Myocyte (in vitro differentiated cells): ENCODE measurements around the gene CCDC194. TPM values are rescaled to one million over a fixed set of nuclear protein-coding genes. Genes with fewer than 3 reads are reported as not detected.
"Not testable (repeated sequence)": the region's sequence is repeated elsewhere in the genome, so short reads cannot be mapped to it uniquely, and the experiment has no call there.

Experiments
- DNase-seq: peaks from one replicate; pipeline ENCODE4 v3.0.0-alpha.2; 2012; ENCODE audit warnings: low read depth
- total RNA-seq: library from RNA; depleted of rRNA; stranded (reverse); fragments of >200 nt; gene quantifications from 2 replicates; pipeline ENCODE4 v1.2.3, GENCODE V29; 2014

The CCDC194 gene
- total RNA-seq, 1 donor from 2014 or later, result not detected

DNA sequence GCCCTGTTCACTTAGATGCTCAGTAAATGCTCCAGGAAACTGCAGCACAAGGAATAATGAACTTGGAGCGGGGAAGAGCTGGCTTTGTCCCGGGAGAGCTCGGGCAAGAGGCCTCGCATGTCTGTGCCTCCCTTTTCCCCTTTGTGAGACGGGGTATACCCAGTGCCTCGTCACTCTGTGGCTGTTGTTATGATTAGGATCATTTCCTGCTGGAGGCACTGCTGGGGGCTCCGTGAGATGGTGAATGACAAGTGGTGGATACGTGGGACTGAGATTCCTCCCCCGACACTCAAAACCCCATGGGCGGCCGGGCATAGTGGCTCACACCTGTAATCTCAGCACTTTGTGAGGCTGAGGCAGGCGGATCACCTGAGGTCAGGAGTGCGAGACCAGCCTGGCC is 15.7 kb downstream of the CCDC194 start:
- DNase-seq, result no peak

DNA sequence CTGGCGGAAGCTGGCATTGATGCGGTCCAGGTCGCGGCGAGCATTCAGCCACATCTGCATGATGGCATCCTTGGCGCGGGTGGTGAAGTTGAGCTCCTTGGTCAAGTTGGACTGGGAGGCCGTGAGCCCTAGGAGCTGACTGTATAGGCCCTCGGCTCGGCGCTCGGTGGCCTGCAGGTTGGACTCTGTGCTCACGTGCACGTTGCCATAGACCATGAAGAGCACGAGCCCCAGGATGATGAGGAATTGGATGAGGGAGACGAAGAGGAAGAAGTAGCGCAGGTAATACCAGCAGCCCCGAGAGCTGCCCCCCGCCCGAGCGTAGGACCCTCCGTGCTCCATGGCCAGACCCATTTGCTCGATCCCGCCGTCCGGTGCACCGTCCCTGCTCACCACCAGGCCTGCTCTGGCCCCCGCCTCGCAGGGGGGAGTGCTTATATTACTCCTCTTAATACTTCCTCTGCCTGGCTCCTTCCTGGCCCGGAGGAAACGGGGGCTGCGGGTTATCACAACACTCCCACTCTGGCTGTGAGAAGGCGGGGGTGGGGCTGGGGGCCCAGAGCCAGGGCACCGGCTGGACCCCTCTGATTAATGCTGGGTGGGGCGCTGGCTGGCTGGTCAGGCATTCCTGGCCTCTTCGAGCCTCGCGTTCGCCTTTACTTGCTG is 16.9 kb downstream of the CCDC194 start, which contains the start of gene PLVAP:
TSS of gene PLVAP (minus strand) at position 408 of the 666 bp plus-strand sequence. CDS start at position 354, 54 bp downstream.
- DNase-seq, result no peak

DNA sequence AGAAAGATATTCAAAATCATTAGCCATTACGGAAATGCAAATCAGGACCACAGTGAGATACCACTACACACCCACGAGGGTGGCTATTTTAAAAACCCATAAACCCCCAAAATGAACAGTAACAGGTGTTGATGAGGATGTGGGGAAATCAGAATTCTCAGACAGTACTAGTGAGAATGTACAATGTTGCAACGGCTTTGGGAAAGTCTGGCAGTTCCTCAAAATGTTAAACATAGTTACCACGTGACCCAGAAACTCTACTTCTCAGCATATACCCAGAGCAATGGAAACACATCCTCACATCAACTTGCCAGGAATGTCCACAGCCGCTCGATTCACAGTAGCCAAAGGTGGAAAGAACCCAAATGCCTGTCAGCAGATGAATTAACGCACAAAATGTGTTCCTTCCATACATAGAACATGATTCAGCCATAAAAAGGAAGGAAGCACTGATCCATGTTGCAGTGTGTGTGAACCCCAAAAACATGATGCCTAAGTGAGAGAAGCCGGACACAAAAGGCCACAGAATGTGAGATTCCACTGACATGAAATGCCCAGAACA is 23.9 kb downstream of the CCDC194 start:
- DNase-seq, result peak; percentile 58

DNA sequence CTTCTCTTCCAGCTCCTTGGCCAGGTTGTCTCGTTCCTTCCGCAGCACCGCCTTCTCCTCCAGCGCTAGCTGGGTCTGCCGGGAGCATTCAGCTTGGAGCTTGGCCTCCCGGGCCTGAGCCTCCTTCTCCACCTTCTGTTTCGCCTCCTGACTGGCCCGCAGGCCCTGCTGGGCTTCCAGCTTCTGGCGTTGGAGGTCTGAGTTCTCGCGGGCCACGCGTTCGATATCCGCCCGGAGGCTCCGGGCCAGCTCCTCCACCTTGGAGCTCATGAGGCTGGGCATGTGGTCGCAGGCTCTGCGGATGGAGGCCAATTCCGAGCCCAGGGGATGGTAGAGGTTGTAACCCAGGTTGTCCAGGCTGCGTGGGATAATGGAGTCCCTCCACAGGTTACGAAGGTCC is 28.6 kb downstream of the CCDC194 start:
- DNase-seq, result no peak

DNA sequence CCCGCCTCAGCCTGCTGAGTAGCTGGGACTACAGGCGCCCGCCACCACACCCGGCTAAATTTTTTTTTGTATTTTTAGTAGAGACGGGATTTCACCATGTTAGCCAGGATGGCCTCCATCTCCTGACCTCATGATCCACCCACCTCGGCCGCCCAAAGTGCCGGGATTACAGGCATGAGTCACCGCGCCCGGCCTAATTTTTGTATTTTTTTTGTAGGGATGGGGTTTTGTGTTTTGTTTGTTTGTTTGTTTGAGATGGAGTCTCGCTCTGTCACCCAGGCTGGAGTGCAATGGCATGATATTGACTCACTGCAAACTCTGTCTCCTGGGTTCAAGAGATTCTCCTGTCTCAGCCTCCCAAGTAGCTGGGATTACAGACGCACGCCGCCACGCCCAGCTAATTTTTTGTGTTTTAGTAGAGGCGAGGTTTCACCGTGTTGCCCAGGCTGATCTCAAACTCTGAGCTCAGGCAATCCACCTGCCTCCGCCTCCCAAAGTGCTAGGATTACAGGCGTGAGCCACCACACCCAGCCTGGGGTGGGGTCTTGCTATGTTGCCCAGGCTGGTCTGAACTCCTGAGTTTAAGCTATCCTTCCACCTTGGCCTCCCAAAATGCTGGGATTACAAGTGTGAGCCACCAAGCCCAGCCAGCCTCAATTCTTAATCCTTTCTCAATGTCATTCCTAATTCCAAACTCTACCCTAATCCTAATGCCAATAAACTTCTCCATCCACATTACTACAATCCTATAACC is 30.0 kb downstream of the CCDC194 start:
- not testable (repeated sequence) for DNase-seq

DNA sequence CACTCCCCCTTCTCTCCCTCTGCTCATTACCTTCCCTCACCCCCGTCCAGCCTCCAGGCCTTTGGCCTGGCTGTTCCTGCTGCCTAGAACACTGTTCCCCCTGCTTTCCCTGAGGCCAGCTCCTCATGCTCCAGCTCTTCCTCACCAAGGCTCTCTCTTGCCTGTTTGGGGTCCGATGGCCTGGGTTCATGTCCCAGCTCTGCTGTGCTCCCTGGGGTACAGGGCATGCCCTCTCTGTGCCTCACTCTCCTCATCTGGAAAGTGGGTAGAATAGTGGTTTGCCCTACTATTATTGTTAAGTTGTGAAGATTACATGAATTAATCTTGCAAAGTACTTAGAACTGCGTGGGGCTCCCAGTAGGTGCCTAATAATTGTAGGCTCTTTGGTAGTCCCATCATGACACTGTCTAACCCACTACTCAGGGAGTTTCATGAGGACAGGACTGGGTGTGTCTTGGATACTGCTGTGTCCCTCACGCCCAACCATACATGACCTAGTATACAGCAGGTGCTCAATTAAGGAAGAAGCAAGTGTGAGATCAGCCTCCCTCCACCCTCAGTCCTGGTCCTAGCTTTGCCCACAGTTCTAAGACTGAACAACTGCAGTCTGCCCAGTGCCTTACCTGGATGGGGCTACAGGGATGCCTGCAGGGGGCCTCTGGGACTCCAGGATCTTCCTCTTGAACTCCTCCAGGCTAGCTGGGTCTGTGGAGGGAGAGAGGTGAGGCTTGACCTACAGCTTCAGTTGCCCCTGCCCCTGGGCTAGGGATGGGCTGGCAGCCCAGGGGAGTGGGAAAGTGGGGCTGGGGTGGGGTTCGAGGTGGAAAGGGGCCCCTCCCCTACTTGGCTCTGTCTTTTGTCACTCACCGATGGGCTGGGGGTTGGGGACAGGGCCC is 33.8 kb downstream of the CCDC194 start:
- no peak for DNase-seq

DNA sequence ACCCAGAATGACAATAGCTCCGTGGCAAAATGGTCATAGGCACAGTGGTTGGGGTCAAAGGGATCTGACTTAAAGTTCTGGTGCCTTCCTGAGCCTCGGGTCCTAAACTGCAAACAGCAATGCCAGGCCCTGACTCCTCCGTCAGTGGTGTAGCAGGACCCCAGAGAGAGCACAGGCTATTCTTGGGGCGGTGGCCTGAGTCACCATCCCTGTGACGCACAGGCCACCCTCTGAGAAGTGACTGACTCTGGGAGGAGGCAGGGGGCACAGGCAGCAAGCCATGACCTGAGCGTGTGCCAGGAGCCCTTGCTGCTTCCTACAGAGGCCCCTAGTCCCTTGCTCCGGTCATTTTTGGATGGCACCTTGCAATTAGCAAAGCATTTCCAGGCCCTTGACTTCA is 35.6 kb downstream of the CCDC194 start:
- peak; percentile 17 for DNase-seq

DNA sequence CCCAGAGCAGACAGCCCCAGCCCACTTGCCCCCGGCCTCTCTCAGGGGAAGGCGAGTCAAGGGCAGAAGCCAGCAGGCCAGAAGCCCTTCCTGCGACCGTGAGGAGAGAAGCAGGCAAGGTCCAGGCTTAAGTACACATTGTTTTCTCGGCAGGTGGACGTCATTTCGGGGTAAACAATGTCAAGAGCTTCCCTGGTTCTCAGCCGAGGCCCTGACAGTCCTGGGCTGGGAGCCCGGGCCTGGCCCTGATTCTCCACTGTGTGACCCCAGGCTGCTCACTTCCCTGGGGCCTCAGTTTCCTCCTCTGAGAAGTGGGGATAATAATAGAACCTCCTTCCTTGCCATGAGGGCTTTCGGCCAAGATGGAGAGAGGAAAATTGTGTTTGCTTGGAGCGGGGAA is 36.3 kb downstream of the CCDC194 start:
- no peak for DNase-seq

DNA sequence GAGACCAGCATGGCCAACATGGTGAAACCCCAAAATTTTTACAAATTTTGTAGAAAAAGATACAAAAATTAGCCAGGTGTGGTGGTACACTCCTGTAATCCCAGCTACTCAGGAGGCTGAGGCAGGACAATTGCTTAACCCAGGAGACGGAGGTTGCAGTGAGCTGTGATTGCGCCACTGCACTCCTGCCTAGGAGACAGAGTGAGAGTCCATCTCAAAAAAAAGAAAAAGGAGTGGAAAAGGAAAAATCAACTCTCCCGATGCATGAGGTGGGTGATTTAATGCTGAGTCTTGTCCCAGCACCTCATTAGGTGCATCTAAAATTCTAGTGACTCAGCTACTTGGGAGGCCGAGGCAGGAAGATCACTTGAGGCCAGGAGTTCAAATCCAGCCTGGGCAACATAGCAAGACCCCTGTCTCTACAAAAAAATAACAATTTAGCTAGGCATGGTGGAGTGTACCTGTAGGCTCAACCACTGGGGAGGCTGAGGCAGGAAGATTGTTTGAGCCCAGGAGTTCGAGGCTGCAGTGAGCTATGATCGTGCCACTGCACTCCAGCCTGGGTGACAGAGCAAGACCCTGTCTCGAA is 36.8 kb downstream of the CCDC194 start:
- no peak for DNase-seq

DNA sequence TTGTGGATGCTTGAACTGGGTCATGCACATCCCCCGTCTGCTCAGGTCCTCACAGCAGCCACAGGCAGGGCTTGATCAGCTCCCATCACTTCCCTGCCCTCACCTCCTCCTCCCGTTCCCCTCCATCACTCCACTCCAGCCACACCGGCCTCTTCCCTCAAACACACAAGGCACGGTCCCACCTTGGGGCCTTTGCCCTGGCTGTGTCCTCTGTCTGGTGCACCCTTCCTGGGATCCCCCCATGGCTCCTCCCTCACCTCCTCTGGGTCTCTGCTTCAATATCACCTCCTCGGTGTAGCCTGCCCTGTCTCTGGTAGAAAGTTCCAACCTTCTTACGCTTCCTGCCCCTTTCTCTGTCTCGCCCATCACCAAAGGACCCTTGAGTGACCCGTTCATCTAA is 40.6 kb downstream of the CCDC194 start:
- DNase-seq, result no peak

DNA sequence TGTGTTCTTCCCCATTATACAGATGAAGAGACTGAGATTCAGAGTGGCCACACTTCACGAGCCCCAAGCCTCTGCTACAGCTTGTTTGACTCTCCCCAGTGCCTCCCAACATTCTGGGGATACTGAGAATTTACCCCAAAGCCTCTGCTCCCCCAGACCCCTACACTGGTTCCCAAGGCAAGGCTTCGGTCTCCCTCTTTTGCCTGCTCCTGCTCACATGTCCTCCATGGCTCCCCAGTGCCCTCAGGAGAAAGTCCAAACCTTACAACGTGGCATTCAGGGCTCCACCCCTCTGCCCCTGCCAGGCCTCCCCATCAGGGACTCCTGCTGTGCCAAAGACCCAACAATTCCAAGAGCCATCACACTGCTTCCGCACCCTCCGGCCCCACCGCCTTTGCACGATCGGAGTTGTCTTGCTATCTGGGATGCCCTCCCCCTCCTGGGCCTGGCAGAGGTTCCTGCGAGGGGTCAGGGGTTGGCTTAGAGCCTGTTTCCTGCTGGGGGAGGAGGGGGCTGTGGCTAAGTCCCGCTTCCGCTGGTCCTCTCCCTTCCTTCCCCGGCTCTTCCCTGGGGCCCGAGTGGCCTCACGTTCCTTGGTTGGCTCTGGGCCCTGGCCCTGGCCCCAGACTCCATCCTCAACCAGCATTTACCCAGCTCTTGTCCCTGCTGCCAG is 41.3 kb downstream of the CCDC194 start:
- DNase-seq, result no peak

DNA sequence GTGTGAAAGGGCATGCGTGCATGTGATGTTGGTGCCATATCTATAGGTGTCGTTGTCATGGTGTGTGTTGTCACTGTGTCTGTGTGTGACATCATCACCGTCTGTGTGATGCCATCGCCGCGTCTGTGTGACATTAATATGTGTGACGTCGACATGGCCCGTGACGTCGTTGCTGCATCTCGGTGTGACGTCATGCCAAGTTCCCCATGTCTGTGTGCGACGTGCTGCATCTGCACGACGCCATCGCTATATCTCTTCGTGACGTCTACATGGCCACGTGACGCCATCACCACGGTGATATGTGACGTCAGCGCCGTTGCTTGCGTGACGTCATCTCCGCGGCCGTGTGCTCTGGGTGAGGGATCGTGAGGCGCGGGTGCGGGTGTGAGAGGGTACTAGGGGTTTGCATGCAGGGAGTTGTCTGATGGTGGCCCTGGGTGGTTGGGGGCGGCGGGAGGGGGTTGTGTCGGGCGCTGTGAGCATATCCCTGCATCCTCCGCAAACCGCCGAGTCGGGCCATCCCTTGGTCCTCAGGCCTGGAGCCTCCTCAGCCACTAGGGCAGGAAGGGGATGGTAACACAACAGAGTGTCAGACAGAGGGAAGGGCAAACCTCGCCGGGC is 42.1 kb downstream of the CCDC194 start:
- no peak for DNase-seq

DNA sequence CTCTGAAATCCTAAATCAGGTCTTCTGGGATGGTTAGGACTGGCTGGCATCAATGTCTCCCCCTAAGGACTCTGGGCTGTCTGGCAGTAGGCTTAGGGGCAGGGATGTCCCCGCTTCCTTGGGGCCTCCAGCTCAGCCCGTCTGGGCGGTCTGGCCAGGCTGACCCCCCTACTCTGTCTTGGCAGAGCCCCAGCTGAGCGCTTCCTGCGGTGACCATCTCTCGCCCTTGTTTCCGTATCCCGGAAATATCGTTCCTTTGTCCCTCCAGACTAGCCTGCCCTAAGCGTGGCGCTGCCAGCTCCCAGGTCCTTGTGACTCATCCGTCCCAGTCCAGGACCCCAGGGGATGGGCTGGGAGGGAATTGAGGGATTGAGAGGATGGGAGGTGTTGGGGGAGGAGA is 45.3 kb downstream of the CCDC194 start:
- peak; percentile 65 for DNase-seq

DNA sequence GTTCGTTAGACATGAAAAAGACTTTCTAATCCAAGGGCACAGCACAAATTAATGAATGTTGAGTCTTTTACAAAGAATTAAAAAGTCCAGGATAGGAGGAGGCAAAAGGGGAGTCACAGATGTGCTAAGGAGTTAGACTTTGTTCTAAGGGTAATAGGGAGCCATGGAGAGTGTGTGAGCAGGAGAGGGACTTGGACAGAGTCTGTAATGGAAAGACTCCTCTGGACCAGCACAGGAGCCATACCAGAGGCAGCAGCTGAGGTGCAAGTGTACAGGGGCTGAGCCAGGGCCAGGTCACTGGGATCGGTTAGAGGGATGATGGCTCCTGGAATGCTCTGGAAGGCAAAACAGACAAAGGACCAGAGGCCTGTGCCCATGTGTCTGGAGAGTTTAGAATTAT is 46.1 kb downstream of the CCDC194 start:
- no peak for DNase-seq

DNA sequence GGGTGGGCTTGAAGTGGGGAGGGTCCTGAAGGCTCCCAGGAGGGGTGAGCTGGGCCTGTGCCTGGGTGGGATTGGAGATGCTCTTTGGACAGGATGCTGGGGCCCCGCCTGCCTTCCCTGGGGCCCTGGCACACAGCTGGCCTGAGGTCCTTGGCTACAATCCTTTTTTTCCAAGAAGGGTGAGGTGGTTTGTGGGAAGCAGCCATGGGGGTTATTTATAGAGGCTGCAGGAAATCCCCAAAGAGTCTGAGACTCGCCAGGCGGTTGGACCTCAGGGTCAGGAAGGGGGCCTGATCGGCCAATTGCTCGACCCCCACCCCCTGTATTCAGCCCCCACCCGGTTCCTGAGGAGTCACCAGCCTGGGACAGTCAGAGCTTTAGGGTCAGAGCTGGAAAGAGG is 46.6 kb downstream of the CCDC194 start:
- DNase-seq, result peak; percentile 78

DNA sequence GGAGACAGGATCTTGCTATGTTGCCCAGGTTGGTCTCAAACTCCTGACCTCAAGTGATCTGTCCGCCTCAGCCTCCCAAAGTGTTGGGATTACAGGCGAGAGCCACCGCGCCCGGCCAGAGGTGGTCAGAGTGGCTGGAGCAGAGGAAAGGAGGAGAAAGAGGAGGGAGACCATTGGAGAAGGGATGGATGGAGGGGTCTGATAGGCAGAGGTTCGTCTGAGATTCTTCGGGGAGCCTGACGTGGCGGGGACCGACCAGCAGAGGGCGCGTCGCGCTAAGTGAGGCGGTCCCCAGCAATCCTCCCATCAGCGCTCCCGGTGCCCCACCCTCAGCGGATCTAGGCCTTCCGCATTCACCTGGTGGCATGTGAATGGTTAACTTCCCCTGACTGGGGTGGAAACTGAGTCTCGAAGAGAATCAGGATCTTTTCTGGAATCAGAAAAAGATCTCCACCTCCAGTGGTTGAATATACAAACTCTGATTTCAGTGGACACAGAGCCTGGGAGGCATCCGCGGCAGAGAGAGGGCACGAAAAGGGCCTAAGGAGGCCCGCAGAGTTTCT is 47.8 kb downstream of the CCDC194 start:
- peak; percentile 64 for DNase-seq

DNA sequence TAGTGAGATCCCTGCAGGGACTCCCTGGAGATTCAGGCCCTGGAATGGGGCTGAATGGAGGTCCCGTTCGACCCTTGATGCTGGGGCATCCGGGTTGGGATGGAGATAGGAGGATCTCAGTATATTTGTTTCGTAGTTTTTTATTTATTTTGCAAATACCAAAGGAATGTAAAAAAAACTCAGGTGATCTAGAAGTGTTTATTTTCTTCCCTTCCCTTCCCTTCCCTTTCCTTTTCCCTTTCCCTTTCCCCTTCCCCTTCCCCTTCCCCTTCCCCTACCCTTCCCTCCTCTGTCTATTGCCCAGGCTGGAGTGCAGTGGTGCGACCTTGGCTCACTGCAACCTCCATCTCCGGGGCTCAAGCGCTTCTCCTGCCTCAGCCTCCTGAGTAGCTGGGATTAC is 52.2 kb downstream of the CCDC194 start:
- DNase-seq, result no peak

DNA sequence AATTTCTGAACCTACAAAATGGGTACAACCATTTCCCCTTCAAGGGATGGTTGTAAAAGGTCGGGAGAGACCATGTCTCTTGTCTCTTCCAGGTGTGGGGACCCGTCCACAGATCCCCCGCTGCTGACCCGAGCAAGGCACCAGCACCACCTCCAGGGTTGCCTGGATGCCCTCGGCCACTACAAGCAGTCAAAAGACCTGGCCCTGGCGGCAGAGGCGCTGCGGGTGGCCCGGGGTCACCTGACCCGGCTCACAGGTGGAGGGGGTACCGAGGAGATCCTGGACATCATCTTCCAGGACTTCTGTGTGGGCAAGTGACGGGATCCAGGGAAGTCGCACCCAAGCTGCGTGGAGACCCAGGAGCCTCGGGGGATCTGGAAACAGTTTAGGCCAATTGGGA is 52.6 kb downstream of the CCDC194 start:
- DNase-seq, result no peak

DNA sequence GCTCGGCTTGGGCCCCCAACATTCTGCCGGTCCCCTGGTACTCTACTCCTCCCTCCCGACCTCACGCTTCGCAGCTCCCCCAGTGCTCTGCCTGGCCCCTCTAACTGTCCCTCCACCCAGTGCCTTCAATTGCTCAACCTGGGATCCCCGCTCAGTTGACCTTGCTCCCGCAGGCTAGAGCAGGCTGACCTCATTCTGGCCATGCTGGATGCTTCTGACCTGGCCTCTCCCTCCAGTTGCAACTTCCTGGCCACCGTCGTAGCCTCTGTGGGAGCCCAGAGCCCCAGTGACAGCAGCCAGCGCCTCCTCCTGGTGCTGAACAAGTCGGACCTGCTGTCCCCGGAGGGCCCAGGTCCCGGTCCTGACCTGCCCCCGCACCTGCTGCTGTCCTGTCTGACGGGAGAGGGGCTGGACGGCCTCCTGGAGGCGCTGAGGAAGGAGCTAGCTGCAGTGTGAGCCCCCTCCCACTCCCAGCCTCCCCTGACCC is 53.1 kb downstream of the CCDC194 start:
- no peak for DNase-seq
